ENCODE measurements around the gene COA5. TPM values are rescaled to one million over a fixed set of nuclear protein-coding genes. Genes with fewer than 3 reads are reported as not detected.

Gene COA5
- total RNA-seq, 2 experiments from 2014 or later, result 26.3 TPM

- H3K4me3 Mint-ChIP-seq, result no peak overlapping the region
- no peaks in the 10 kb centered on the region for H3K9me3 Mint-ChIP-seq
- H3K27me3 Mint-ChIP-seq, result no peaks in the 10 kb centered on the region
- ChIA-PET POLR2A (no interaction called here), CTCF (no interaction called here)
- no peak overlapping the region for H3K27ac Mint-ChIP-seq
- peak; percentile 1 for DNase-seq
- peaks cover 67% of the 10 kb centered on the region for H3K36me3 Mint-ChIP-seq (ENCODE audit: low read depth)
- no peaks in the 10 kb centered on the region for H3K4me1 Mint-ChIP-seq
Measured at GRCh38 chr2:98579926-98580325, 28.4 kb downstream of the COA5 start.

- Mint-ChIP-seq H3K4me1 (no peaks in the 10 kb centered on the region), H3K36me3 (ENCODE audit: low read depth) (peaks cover 66% of the 10 kb centered on the region), H3K9me3 (no peaks in the 10 kb centered on the region), H3K4me3 (no peak overlapping the region), H3K27me3 (no peaks in the 10 kb centered on the region), H3K27ac (no peak overlapping the region)
- DNase-seq, result peak; percentile 10
- CTCF ChIA-PET, result no interaction called here
- POLR2A ChIA-PET, result no interaction called here
Measured at GRCh38 chr2:98578231-98578630, 30.1 kb downstream of the COA5 start.

GRCh38 chr2:98577313-98577712 is 31.0 kb downstream of the COA5 start:
- Mint-ChIP-seq H3K27ac (no peak overlapping the region), H3K36me3 (ENCODE audit: low read depth) (peaks cover 68% of the 10 kb centered on the region), H3K27me3 (no peaks in the 10 kb centered on the region), H3K4me1 (no peaks in the 10 kb centered on the region), H3K9me3 (no peaks in the 10 kb centered on the region), H3K4me3 (no peak overlapping the region)
- POLR2A ChIA-PET, result no interaction called here
- CTCF ChIA-PET, result no interaction called here
- peak; percentile 14 for DNase-seq

DNA sequence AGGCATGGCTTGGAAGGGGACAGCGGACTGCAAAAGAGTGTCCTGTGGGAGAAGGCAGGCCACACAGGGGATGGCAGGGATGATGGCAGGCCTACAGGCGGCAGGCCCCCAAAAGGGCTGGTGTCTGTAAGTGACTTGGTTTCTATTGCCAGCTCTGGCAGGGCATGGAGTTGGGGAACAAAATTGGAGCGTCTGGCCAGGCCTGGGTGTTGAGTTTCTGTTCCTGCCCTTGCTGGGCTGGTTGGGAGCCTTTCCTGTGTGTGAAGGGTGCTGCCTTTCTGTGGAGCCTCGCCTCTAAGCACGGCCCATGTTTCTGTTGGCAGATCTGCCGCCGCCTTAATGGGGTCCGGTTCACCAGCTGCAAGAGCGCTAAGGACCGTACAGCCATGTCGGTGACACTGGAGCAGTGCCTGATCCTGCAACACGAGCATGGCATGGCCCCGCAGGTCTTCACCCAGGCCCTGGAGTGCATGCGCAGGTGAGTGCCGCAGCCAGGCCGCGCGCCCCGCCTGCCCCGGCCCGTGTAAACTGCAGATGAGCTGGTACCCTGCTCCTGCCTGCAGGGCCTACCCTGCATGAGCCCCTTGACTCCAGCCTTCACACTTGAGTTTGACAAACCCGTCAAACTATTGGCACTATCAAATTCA is 31.5 kb downstream of the COA5 start:
- H3K27ac Mint-ChIP-seq, result peak overlapping the region; percentile 47
- H3K4me1 Mint-ChIP-seq, result no peaks in the 10 kb centered on the region
- no peak overlapping the region for H3K4me3 Mint-ChIP-seq
- H3K36me3 Mint-ChIP-seq (ENCODE audit: low read depth), result peaks cover 63% of the 10 kb centered on the region
- peak; percentile 15 for DNase-seq
- H3K9me3 Mint-ChIP-seq, result no peaks in the 10 kb centered on the region
- POLR2A ChIA-PET, result no interaction called here
- CTCF ChIA-PET, result no interaction called here
- no peaks in the 10 kb centered on the region for H3K27me3 Mint-ChIP-seq

DNA sequence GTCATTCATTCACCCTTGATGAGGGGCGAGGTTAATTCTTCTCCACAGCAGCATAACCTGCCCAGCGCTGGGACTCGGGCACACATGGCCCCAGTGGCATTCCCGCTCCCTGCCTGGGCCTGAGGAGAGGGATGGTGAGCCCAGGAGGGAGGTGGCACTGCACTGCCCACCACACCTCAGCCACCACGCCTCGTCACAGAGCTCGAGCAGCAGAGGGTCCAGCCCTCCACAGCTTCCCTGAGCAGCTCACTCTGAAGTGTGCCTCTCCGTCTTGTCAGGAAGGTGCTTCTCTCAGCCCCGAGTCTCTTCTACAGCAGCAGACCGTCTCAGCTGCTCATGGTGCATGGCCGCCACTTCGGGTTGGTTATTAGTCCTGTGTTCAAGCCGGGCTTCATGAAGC is 34.9 kb downstream of the COA5 start:
- peaks cover 67% of the 10 kb centered on the region for H3K36me3 Mint-ChIP-seq (ENCODE audit: low read depth)
- H3K9me3 Mint-ChIP-seq, result no peaks in the 10 kb centered on the region
- H3K4me3 Mint-ChIP-seq, result no peak overlapping the region
- H3K27ac Mint-ChIP-seq, result no peak overlapping the region
- no peaks in the 10 kb centered on the region for H3K27me3 Mint-ChIP-seq
- ChIA-PET CTCF (interaction anchor here (1.3 kb wide), 1 partner anchor 87 kb away, joined by 3 read pairs; no protein-coding TSS in a partner anchor), POLR2A (interaction anchor here (0.5 kb wide), 1 partner anchor 30 kb away, joined by 3 read pairs; no protein-coding TSS in a partner anchor)
- H3K4me1 Mint-ChIP-seq, result no peaks in the 10 kb centered on the region
- DNase-seq, result no peak

GRCh38 chr2:98572676-98573075 is 35.6 kb downstream of the COA5 start:
- no peaks in the 10 kb centered on the region for H3K9me3 Mint-ChIP-seq
- POLR2A ChIA-PET, result no interaction called here
- no peak for DNase-seq
- CTCF ChIA-PET, result interaction anchor here (1.3 kb wide), 1 partner anchor 86 kb away, joined by 3 read pairs; no protein-coding TSS in a partner anchor
- no peak overlapping the region for H3K4me3 Mint-ChIP-seq
- no peaks in the 10 kb centered on the region for H3K4me1 Mint-ChIP-seq
- H3K27ac Mint-ChIP-seq, result no peak overlapping the region
- H3K27me3 Mint-ChIP-seq, result no peaks in the 10 kb centered on the region
- peaks cover 63% of the 10 kb centered on the region for H3K36me3 Mint-ChIP-seq (ENCODE audit: low read depth)

- Mint-ChIP-seq H3K36me3 (ENCODE audit: low read depth) (peaks cover 62% of the 10 kb centered on the region), H3K27me3 (no peaks in the 10 kb centered on the region), H3K9me3 (no peaks in the 10 kb centered on the region), H3K4me3 (no peak overlapping the region), H3K27ac (no peak overlapping the region), H3K4me1 (no peaks in the 10 kb centered on the region)
- DNase-seq, result no peak
- CTCF ChIA-PET, result interaction anchor here (1.3 kb wide), 1 partner anchor 86 kb away, joined by 3 read pairs; no protein-coding TSS in a partner anchor
- POLR2A ChIA-PET, result no interaction called here
Measured at GRCh38 chr2:98572211-98572610, 36.1 kb downstream of the COA5 start.

DNA sequence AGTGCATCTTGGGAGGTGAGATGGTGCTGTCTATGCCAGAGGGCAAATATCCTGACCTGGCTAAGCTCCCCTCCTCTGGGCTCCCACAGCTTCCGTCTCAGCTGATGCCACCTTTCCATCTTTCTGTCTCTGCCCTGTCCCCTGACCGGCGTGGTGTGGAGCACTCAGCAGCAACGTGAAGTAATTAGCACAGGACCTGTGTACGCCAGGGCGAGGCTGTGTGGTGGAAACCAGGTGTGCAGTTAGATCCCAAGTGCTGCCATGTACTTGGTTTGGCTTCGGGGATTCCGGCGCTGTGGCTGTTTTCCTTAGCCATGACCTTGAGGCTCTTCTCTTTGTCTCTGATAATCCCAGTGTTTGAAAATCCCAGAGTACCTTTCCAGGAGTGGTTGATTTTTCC is 36.5 kb downstream of the COA5 start:
- peaks cover 63% of the 10 kb centered on the region for H3K36me3 Mint-ChIP-seq (ENCODE audit: low read depth)
- no peak overlapping the region for H3K4me3 Mint-ChIP-seq
- ChIA-PET POLR2A (interaction anchor here (1.6 kb wide), 1 partner anchor 12 kb away, joined by 5 read pairs; no protein-coding TSS in a partner anchor), CTCF (interaction anchor here (1.1 kb wide), 1 partner anchor 12 kb away, joined by 4 read pairs; no protein-coding TSS in a partner anchor)
- DNase-seq, result no peak
- no peaks in the 10 kb centered on the region for H3K9me3 Mint-ChIP-seq
- no peaks in the 10 kb centered on the region for H3K4me1 Mint-ChIP-seq
- no peak overlapping the region for H3K27ac Mint-ChIP-seq
- H3K27me3 Mint-ChIP-seq, result no peaks in the 10 kb centered on the region

DNA sequence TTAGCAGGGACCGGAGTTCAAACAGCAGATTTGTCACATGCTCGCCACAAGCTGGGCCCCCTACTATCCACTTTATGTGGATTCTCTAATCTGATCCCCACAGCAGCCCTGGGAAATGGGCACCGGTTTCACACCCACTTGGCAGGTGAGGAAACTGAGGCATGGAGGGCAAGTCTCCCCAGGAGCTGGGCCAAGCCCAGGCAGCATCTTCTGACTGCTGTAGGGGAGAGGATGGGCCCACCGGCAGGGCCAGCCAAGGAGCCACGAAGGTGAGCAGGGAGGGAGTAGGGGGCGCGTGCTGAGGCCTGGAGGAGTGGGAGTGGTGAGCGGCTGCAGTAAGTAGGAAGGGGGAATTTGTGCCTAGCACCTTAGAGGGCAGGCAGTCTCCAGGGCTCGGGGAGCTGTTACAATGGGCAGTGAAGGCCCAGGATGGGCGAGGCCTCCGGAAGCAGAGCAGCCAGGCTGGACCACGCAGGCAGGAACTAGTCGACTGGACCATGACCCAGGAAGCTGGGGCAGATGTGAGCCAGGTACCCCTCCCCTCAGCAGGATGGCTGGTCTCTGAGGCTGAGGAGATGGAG is 37.1 kb downstream of the COA5 start:
- POLR2A ChIA-PET, result interaction anchor here (1.6 kb wide), 1 partner anchor 11 kb away, joined by 5 read pairs; no protein-coding TSS in a partner anchor
- CTCF ChIA-PET, result interaction anchor here (1.1 kb wide), 1 partner anchor 12 kb away, joined by 4 read pairs; no protein-coding TSS in a partner anchor
- H3K27me3 Mint-ChIP-seq, result no peaks in the 10 kb centered on the region
- H3K9me3 Mint-ChIP-seq, result no peaks in the 10 kb centered on the region
- no peak overlapping the region for H3K27ac Mint-ChIP-seq
- no peak for DNase-seq
- no peaks in the 10 kb centered on the region for H3K4me1 Mint-ChIP-seq
- no peak overlapping the region for H3K4me3 Mint-ChIP-seq
- peaks cover 64% of the 10 kb centered on the region for H3K36me3 Mint-ChIP-seq (ENCODE audit: low read depth)

- H3K4me1 Mint-ChIP-seq, result no peaks in the 10 kb centered on the region
- peaks cover 64% of the 10 kb centered on the region for H3K36me3 Mint-ChIP-seq (ENCODE audit: low read depth)
- H3K27ac Mint-ChIP-seq, result no peak overlapping the region
- no peak overlapping the region for H3K4me3 Mint-ChIP-seq
- no peaks in the 10 kb centered on the region for H3K27me3 Mint-ChIP-seq
- DNase-seq, result no peak
- ChIA-PET CTCF (no interaction called here), POLR2A (interaction anchor here (1.6 kb wide), 1 partner anchor 10 kb away, joined by 5 read pairs; no protein-coding TSS in a partner anchor)
- no peaks in the 10 kb centered on the region for H3K9me3 Mint-ChIP-seq
Measured at GRCh38 chr2:98570356-98570755, 38.0 kb downstream of the COA5 start.

DNA sequence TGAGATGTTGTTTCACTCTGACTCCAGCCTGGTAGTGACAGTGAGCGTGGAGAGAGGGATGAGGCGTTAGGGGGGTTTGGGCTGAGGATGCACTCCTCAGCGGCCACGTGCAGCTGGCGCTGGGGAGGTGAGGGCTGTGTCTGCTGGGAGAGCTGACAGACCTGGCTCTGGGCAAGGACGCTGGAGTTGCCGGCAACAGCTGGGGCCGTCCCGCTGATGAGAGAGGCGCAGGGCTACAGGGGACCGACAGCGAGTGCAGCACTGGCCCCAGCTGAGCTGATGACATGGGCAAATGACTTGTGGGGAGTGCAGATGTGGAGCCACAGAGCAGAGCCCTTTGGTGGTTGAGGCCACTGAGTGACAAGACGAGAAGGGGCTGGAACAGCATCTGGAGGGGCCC is 38.4 kb downstream of the COA5 start:
- ChIA-PET POLR2A (no interaction called here), CTCF (no interaction called here)
- no peaks in the 10 kb centered on the region for H3K4me1 Mint-ChIP-seq
- DNase-seq, result no peak
- H3K27me3 Mint-ChIP-seq, result no peaks in the 10 kb centered on the region
- H3K9me3 Mint-ChIP-seq, result no peaks in the 10 kb centered on the region
- peaks cover 67% of the 10 kb centered on the region for H3K36me3 Mint-ChIP-seq (ENCODE audit: low read depth)
- peak overlapping the region; percentile 54 for H3K27ac Mint-ChIP-seq
- no peak overlapping the region for H3K4me3 Mint-ChIP-seq

DNA sequence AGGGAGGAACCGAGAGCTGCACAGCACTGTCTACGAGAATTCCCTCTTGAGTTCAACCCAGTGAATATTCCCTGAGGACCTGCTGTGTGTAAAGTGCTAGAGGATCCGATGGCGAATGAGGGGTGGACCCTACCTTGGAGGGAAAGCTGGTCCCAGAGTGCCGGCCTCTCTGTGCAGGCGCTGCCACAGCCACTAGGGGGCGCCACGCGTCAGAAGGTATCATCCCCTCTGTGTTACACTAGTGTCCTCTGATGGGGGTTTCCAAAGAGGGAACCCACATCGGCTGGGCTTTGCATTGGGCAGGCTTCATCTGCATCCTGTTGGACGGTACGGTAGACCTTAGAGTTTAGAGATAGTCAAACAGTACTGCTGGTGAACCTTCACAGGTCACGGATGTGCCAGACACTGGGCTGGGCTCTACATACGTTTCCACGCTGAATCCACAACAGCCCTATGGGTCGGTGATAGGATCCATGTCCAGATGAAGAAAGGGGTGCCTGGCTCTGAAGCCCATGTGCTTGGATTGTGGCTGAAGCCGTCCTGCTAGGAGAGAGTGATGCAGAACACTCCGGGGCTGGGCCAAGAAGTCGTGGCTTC is 39.0 kb downstream of the COA5 start:
- Mint-ChIP-seq H3K27me3 (no peaks in the 10 kb centered on the region), H3K27ac (no peak overlapping the region), H3K4me1 (no peaks in the 10 kb centered on the region), H3K9me3 (no peaks in the 10 kb centered on the region), H3K36me3 (ENCODE audit: low read depth) (peaks cover 73% of the 10 kb centered on the region), H3K4me3 (no peak overlapping the region)
- ChIA-PET POLR2A (interaction anchor here (1.0 kb wide), 1 partner anchor 106 kb away, joined by 3 read pairs; no protein-coding TSS in a partner anchor), CTCF (interaction anchor here (0.8 to 1.6 kb wide), 13 partner anchors 9 to 268 kb away, joined by 3 to 12 read pairs (median 4); no protein-coding TSS in a partner anchor)
- DNase-seq, result peak; percentile 66
